GM10266 (cell line): ENCODE measurements around the gene RAB15.

Source experiments
- DNase-seq: peaks from one replicate; pipeline ENCODE4 v3.0.0; 2012; ENCODE audit errors: extremely low spot score
- CTCF ChIP-seq: IDR thresholded peaks from 2 replicates; pipeline ENCODE4 v1.5.1; 2012; ENCODE audit warnings: mild to moderate bottlenecking, low read depth; ENCODE audit not compliant: control insufficient read depth, insufficient read depth; ENCODE audit errors: missing control alignments

RAB15 gene

GRCh38 chr14:65000898-65001591 is 28.9 kb upstream of the RAB15 start:
- no peak for DNase-seq
- TF ChIP-seq CTCF: no peak

- no peak for TF ChIP-seq CTCF
- no peak for DNase-seq
Observed at GRCh38 chr14:64998455-64998931, 26.4 kb upstream of the RAB15 start.

- TF ChIP-seq CTCF: no peak
- no peak for DNase-seq
Observed at GRCh38 chr14:64997108-64997794, 25.1 kb upstream of the RAB15 start.

- DNase-seq: no peak
- no peak for TF ChIP-seq CTCF
Observed at GRCh38 chr14:64995291-64995690, 23.2 kb upstream of the RAB15 start.

GRCh38 chr14:64994540-64994939 is 22.4 kb upstream of the RAB15 start:
- TF ChIP-seq CTCF: no peak

GRCh38 chr14:64993266-64993930 is 21.3 kb upstream of the RAB15 start:
- TF ChIP-seq CTCF: no peak
- DNase-seq: no peak

More at GRCh38 chr14:64994540-64994939, 22.4 kb upstream of the RAB15 start:
- no peak for DNase-seq
